Measurements from ENCODE around the gene GBA3. TPM values are rescaled to one million over a fixed set of nuclear protein-coding genes. Genes with fewer than 3 reads are reported as not detected.

Gene GBA3
- total RNA-seq, 2 experiments from 2014 or later = not detected

DNA sequence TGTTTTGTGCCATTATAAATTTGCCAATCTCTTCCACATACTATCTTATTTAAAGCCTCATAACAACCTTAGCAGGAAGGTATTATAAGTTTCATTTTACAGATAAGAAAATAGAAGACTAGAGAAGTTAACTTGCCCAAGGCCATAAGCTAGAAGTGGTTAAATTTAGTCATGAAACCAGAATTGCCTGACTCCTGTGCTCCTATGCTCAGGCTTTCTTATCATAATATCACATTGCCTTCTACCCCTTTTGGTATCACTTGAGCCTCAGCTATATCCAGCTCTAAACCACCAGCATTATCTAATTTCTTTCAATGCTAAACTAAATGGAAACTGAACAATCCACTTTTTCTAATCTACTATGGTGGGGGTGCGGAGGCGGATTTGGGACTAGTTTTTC is 164.7 kb downstream of the GBA3 start:
- ChIA-PET POLR2A (no interaction called here), CTCF (no interaction called here)
- peaks cover 4% of the 10 kb centered on the region for H3K27me3 Mint-ChIP-seq
- no peaks in the 10 kb centered on the region for H3K9me3 Mint-ChIP-seq
- ATAC-seq (no peak), DNase-seq (no peak)
- intact Hi-C loops (cut with micrococcal nuclease) = no loop called here
- H3K27ac Mint-ChIP-seq = no peak overlapping the region
- H3K4me1 Mint-ChIP-seq (ENCODE audit: low read depth) = no peaks in the 10 kb centered on the region
- H3K36me3 Mint-ChIP-seq (ENCODE audit: low read depth) = no peaks in the 10 kb centered on the region
- no peak overlapping the region for H3K4me3 Mint-ChIP-seq
- TF ChIP-seq, protein P1, sequence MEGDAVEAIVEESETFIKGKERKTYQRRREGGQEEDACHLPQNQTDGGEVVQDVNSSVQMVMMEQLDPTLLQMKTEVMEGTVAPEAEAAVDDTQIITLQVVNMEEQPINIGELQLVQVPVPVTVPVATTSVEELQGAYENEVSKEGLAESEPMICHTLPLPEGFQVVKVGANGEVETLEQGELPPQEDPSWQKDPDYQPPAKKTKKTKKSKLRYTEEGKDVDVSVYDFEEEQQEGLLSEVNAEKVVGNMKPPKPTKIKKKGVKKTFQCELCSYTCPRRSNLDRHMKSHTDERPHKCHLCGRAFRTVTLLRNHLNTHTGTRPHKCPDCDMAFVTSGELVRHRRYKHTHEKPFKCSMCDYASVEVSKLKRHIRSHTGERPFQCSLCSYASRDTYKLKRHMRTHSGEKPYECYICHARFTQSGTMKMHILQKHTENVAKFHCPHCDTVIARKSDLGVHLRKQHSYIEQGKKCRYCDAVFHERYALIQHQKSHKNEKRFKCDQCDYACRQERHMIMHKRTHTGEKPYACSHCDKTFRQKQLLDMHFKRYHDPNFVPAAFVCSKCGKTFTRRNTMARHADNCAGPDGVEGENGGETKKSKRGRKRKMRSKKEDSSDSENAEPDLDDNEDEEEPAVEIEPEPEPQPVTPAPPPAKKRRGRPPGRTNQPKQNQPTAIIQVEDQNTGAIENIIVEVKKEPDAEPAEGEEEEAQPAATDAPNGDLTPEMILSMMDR (IDR thresholded peaks at IDR 0.05) = no peak

DNA sequence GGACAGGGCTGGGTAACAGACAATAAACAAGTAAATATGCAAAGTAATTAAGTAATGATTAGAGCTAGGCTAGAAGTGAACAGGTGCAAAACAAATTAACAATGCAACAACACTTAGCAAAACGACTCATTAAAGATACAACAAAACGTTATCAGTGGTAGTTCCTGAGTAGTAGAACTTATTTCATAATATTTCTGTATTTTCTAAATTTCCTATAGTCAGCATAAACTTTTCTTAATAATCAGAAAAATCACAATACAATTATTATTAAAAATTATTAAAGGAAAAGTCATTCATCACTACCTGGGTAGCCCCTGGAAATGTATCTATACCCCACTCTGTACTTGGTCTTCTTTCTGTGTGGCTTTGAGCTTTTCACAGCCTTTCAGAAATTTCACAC is 166.6 kb downstream of the GBA3 start:
- Mint-ChIP-seq H3K27me3 (peaks cover 4% of the 10 kb centered on the region), H3K36me3 (ENCODE audit: low read depth) (no peaks in the 10 kb centered on the region), H3K4me1 (ENCODE audit: low read depth) (no peaks in the 10 kb centered on the region), H3K4me3 (no peak overlapping the region), H3K9me3 (no peaks in the 10 kb centered on the region), H3K27ac (no peak overlapping the region)
- intact Hi-C loops (cut with micrococcal nuclease) = no loop called here
- POLR2A ChIA-PET = no interaction called here
- no peak for ATAC-seq
- DNase-seq = no peak
- TF ChIP-seq, protein P1 (IDR thresholded peaks at IDR 0.05) = no peak
- CTCF ChIA-PET = no interaction called here

Other genes starting within 250 kb of the GBA3 start
- gene ADGRA3, start 176.9 kb upstream of the GBA3 start, total RNA-seq = 10 to 100 TPM; 12.9 to 13.2 TPM